Fibroblast of skin of abdomen (primary cell): ENCODE data around the gene FAM120B.

Experiments used
- DNase-seq: peaks from one replicate; pipeline ENCODE4 v3.0.0-alpha.2; 2013

The FAM120B gene

DNA sequence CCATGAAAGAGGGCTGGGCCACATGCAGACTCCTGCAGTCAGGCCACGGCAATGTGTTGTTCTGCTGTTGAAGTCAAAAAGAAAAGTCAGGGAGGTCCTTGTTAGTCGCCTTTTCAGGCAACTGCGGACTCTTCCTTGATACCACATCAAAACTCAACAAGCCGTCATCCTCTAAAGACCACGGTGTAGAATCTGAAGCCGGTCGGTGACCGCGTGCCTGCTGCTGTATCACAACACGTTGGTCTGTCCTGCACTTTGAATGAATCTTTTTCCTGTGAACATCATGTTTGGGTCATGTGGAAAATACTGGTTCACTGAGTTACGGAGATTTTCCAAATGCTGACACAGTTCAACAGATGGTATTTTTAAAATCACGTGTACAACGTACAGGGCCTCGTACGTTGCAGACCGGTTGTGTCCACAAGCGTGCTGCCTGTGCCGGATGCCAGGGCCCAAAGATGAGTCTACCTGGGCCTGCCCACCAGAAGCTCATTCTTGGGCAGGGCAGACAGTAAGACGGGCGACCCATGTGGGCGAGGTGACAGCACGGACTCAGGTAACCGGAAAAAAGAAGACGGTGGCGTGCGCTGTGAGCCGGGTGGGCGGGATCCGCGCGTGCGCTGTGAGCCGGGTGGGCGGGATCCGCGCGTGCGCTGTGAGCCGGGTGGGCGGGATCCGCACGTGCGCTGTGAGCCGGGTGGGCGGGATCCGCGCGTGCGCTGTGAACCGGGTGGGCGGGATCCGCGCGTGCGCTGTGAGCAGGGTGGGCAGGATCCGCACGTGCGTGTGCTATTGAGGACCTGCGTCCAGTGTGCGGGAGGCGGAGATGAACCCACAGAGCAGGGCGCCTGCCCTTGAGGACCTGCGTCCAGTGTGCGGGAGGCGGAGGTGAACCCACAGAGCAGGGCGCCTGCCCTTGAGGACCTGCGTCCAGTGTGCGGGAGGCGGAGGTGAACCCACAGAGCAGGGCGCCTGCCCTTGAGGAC is 114.5 kb downstream of the FAM120B start:
- DNase-seq, result no peak

GRCh38 chr6:170421921-170422320 is 115.4 kb downstream of the FAM120B start:
- DNase-seq, result no peak

- DNase-seq, result no peak
These were observed 116.5 kb downstream of the FAM120B start for GRCh38 chr6:170423030-170423429.

GRCh38 chr6:170423814-170424603 is 117.5 kb downstream of the FAM120B start:
- no peak for DNase-seq

DNA sequence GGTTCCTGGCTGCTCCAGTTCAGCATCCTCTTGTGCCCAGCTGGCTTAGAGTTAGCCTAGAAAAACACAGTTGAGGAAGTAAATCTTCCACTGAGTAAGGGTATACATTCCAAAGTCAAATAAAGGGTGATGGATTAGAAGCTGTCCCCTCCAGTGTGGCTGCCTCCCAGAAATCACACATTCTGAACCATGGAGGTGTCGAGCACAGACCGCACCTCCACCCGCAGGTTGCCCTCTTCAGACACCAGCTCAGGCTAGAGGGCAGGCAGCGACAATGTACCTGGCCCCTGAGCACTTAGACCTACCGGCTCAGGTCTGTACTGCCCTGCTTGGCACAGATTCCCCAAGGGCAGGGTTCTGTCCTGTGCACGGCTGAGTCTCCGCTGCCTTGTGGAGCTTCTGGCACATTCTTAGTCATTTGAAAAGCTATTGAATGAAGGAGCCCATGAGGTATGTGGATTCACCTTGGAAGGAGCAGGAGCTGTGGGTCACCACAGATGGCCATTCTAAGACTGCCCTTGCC is 118.1 kb downstream of the FAM120B start:
- no peak for DNase-seq

DNA sequence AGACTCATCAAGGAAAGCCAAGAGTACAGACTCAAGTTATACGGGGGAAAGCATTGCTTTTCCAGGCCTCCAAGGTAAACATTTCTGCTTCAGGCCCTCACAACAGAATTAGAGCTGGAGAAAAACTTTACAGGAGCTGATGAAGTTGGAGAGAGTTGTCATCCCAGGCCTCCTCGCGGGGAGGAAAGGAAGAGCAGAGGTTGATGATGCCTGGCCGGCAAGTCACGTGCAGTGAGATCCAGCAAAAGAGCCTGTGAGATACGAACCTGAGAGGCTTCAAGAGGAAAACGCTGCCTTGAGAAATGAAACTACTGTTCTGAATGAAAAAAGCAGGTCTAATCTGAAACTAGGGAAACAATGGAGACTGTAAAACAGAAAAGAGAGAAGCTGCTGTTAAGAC is 122.9 kb downstream of the FAM120B start:
- DNase-seq, result peak; percentile 31

- no peak for DNase-seq
These were observed 126.9 kb downstream of the FAM120B start for GRCh38 chr6:170433163-170434116.

DNA sequence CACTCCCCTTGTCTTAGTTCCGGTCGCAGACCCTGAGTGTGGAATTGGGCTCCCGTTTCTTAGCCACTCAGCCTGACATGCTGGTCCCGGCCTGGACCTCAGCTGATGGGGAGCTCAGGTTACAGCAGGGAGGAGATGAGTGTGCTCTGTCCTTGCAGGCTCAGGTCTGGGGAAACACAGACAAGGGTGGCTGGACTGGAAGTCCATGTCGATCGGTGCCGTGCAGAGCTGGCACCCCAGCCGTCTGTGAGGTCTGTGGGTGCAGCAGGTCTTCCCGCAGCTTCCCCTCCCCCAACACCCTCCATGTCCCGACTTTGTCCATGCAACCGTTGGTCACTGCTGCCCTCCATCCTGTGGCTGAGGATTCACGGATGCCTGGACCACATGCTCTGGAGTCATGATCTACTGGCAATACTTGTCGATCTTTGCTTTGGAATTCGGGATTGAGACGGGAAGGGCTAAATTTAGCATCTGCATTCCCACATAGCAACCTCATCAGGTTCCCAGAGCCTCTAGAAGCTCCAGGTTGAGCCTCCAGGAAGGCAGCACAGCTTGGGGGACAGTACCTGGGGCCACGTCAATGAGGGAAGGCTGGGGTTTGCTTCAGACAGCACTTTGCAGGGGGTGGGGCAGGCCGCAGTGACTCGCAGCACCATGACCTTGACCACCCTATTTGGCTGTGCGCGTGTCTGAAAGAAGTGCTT is 127.7 kb downstream of the FAM120B start:
- DNase-seq, result no peak

DNA sequence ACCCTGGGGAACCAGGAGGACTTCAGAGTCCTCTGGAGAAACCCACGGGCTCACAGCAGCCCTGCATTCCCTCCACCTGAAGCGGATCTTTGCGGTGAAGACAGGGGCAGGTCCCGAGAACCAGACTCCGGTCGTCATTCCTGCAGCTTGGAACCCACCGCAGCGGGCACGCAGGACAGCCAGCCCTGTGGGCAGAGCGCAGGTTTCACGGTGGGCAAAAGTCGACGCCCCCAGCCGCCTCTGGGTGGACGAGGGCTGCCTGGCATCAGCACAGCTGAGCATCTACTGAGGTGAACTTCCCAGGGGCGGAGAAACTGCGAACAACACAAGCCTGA is 128.2 kb downstream of the FAM120B start:
- DNase-seq, result no peak

DNA sequence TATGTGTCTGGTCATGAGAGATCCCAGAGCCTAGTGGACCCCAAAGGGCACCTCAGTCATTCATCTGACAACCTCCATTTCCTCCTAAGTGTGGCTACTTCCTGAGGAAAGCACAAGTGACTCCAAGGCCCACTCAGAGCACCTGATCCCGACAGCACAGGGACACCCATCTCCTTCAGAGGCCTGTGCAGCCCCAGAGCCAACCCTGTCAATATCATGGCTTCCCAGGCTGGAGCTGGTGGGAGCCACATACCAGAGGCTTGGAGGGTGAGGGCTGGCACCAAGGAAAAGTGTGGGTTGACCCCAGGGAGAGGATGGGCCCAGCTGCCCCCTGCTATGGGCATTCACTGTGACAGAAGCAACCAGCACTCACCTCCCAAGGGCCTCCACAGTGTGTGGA is 129.2 kb downstream of the FAM120B start:
- no peak for DNase-seq

GRCh38 chr6:170436209-170436809 is 129.8 kb downstream of the FAM120B start:
- DNase-seq, result no peak

GRCh38 chr6:170437719-170438401 is 131.3 kb downstream of the FAM120B start:
- no peak for DNase-seq

DNA sequence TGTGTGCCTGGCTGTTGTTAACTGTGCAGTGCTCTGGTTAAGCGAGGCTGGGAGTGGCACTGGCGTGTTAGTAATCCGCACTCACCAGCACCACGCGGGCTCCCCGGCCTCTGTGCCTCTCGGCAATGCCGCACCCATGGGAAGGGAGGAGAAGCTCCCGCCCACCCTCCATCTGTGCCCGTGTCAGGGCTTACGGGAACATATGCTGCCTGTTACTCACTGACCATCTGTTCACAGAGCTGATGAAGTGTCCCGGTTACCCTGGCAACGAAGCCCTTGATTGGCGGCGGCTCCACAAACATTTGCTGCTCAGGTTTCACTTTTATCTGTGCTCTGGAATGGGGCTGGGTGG is 131.8 kb downstream of the FAM120B start:
- peak; percentile 99 for DNase-seq

GRCh38 chr6:170438861-170439260 is 132.3 kb downstream of the FAM120B start:
- DNase-seq, result no peak

- DNase-seq, result no peak
These were observed 133.1 kb downstream of the FAM120B start for GRCh38 chr6:170439366-170440361.

DNA sequence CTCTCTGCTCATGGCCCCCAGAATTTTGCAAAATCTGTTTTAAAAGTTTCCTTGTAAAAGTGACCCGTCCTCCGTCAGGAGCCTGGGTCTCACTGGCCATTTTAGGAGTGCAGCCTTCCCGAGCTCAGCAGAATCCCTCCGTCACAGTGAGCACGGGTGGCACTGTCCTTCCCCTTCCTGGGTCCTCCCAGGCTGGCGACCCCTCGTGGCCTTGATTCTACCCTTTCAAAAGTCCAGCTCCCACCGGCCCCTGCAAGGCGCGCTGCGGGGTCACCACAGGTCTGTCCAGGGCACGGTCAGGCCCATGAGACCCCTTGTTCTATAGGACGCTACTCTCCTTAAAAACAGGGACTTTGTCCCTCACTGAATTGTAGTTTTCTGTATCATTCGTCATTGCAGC is 133.9 kb downstream of the FAM120B start:
- DNase-seq, result no peak

DNA sequence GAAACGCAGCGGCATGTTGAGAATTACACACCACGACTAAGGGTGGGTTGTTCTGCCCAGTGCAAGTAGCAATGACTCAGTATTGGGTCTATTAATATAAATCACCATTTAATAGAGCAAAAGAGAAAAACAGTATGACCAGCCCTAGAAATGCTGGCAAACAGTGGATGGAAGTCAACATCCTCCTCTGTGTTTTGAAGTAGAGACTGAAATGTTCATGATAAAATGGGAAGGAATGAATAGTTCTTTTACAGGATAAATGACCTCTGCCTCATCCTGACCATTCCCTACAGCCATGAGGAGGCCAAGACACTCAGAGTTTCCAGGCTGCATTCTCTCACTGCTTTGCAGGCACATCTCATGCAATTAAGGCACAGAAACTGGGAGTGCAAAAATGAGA is 134.8 kb downstream of the FAM120B start:
- DNase-seq, result no peak

GRCh38 chr6:170442596-170442995 is 136.0 kb downstream of the FAM120B start:
- no peak for DNase-seq

- no peak for DNase-seq
These were observed 136.6 kb downstream of the FAM120B start for GRCh38 chr6:170443151-170443662.
